Left hindlimb (tissue), 1 donor: ENCODE data around the gene SFMBT1.
A peak's percentile ranks its signal among the peaks of the same experiment; 100 is the strongest.
"Not testable (repeated sequence)": the region's sequence is repeated elsewhere in the genome, so short reads cannot be mapped to it uniquely, and the experiment has no call there.

Experiments used
- DNase-seq: peaks from one replicate; pipeline ENCODE4 v3.0.0-alpha.2; 2018

Gene SFMBT1

DNA sequence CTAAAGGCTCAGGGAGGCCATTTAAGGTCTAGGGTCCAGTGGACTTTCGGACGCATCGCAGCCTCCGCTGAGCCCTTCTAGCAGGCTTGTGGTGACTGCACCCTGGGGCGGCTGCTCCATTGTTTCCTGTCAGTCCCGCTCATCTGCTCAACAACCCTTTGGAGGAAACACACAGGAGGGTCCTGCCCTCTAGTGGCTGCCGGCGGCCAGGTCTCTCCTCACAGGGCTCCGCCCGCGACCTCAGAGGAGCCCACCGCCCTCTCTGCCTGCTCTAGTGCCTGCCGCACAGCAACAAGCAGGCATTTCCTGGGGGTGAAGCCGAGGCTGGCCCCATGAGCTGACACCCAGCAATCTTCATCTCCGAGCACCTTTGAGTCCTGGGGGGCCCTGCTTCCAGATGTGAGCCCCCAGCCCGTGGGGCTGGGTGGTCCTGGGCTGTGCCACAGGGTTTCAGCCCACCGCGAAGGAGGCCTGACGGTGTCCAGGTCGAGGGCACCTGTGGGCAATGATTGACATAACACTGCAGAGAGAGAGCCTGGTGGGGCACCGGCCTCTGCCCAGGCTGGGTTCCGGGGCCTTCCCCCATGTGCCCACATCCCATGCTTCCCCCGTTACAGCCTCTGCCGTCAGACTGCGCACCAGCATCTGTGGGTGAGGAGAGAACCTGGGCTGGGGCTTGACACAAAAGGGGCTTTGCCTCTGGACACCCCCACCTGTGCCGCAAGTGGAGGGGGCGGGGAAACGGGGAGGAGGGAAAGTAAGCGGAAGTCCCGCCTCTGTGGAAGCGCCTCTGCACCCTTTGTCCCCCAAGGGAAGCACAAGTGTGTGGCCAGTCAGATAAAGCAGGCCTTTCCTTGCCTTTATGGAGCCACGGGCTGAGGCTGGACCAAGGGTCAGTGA lies 27.0 kb upstream of the SFMBT1 start:
- DNase-seq: peak; percentile 85

DNA sequence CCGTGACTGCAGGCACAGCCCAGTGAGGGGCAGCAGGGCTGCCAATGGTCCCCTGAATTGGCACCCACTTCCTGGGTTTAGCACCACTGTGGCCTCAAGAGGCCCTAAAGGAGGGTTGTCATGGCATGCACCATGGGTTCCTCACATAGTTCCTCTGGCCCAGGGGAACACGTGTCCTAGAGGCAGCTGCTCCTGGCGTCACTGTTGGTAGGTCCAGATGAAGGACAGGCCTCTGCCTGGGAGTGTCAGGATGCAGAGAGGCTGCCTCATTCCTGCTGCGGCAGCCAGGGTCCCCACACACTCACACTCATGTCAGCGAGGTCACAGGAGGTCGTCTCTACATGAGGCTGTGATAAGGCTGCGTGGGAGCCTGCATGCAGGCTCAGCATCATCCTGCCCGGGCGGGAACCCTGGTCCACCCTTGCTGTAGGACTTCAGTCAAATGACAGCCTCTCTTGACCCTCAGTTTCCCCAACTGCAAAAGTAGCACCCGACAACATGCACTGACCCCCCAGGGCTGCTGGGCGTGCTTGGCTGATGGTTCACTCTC lies 26.1 kb upstream of the SFMBT1 start:
- no peak for DNase-seq

DNA sequence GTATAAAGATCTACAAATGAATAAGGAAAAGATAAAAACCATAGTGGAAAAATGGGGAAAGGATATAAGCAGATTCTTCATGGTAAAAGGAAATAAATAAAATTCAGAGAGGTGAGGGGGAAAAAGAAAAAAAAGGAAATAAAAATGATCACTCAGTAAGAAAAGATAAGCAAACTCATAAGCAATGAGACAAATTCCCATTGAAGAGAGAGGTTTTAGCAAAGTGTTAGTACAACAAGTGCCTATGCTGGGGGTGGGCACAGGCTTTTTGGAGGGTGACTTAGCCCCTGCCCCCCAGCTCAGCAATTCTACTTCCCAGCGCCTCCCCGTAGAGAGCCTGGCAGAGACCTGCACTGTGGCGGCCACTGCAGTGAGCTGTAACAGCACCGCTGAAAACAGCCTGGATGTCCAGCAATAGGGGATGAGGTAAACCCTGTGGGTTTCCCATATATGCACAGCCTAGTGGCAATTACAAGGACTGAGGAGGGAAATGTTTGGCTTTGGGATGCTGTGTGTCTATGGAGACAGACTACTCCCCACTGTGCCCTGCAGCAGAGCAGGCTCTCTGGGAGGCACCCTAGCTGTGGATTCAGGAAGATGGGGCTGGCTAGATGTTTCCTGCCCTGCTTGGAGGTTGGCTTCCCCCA lies 23.7 kb upstream of the SFMBT1 start:
- no peak for DNase-seq

DNA sequence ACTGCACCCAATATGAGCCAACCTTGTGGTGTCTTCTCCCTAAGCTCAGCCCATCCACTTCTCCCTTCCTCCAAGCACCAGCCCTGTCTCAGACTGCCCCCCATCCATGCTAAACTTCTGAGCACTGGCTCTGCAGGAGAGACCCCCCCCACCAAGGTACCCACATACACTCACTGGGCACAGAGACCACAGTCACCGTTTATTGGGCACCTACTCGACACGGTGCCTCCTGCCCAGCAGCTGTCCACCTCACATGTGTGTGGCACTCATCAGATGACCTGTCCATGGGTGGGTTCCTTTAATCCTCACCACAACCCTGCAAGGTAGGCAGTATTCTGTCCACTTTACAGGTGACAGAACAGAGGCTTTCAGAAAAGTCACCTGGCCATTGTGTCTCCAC lies 22.3 kb upstream of the SFMBT1 start:
- DNase-seq: no peak

DNA sequence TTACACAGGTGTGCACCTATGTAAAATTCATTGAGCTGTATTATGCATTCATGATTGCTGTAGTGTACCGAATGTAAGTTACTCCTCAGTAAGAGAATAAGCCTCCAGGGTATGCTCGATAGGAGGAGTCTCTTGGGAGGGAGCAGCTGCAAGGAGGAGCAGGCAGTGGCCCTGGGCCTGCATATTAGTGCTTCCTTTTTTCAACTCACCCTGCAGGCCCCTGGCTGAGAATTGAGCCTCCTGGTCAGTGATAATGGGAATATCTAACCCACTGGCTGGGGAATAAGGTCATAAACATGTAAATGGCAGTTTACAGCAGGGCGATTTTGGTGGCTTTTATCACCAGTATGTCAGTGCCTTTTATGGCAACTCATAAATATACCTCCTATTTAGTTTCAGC lies 21.7 kb upstream of the SFMBT1 start:
- no peak for DNase-seq

DNA sequence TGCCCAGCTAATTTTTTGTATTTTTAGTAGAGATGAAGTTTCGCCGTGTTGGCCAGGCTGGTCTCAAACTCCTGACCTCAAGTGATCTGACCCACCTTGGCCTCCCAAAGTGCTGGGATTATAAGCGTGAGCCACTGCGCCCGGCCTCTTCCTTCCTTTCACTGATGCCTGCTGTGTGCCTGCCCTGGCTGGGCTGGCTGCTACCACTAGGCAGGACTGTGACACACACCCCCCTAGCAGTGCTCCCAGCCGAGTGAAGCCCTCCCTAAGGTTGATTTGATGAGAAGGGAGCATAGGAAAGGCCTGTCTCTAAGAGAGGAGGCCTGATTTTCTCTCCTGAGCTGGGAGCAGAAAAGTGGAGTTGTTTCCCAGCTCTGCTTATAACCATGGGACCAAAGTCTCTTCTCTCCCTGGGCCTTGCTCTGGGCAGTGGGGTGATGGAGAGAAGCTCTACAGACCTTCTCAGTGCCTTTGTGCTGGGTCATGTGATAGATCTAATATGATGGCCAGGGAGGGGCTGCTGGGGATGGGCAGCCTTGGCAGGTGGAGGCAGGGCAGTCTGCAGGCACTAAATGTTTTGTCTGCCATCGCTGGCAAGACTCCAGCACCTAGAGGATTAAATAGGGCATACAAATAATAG lies 20.1 kb upstream of the SFMBT1 start:
- no peak for DNase-seq

DNA sequence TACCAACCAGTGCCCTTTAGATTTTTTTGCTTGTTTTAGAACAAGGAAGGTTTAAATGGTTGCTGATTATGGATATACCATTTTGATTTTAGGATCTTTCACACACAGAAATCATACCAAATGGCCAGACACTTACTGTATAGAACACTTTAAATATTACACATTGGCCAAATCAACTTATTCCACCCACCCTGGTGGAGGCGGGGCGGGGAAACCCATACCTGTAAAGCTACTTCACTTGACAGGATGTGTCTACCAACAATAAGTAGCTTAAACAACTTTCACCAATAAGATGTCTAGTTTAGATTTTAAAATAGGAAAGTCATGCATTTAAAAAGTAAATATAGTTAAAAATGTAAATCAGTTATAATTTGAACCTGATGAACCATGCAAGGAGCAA lies 17.0 kb upstream of the SFMBT1 start:
- DNase-seq: no peak

DNA sequence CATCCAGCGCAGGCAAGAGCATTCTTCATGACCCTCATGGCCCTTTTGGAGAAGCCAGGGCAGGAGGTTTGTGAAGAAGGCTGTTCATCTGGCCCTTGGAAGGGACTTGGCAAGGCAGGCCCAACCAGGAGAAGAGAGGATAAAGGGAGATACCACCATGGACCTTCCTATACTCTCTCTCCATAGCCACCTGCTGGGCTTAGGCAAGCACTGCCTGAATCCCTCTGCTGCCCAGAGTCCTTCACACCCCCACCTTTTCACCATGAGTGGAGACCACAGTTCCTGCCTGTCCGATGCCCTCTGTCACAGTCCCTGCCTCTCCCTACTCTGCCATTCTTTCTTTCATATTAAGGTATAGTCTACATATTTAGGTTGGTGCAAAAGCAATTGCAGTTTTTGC lies 10.6 kb upstream of the SFMBT1 start:
- DNase-seq: no peak

DNA sequence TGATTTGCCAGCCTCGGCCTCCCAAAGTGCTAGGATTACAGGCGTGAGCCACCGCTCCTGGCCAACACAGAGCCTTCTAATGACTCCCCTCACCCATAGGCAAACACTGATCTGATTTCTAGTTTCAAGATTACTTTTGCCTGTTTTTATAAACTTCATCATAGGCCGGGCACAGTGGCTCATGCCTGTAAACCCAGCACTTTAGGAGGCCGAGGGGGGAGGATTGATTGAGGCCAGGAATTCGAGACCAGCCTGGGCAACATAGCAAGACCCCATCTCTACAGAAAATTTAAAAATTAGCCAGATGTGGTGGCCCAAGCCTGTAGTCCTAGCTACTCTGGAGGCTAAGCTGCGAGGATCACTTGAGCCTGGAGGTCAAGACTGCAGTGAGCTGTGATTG lies 8.4 kb upstream of the SFMBT1 start:
- not testable (repeated sequence) for DNase-seq

DNA sequence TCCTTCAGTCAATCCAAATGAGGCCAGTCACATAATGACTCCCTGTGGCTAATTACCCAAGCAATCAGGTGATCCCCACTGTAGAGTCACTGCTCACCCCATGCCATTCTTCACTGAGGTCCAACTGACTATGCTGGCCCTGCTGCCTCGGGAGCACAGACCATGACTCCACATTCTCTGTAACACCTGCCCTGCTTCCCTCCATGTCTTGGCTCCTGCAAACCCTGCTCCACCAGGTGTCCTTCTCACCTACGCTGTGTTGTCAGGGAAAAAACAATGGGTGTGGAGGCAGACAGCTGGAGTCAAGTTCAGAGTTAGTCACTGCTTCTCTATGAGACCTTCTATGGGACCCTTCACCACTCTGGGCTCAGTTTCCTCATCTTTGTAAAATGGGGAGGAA lies 6.1 kb upstream of the SFMBT1 start:
- DNase-seq: no peak

DNA sequence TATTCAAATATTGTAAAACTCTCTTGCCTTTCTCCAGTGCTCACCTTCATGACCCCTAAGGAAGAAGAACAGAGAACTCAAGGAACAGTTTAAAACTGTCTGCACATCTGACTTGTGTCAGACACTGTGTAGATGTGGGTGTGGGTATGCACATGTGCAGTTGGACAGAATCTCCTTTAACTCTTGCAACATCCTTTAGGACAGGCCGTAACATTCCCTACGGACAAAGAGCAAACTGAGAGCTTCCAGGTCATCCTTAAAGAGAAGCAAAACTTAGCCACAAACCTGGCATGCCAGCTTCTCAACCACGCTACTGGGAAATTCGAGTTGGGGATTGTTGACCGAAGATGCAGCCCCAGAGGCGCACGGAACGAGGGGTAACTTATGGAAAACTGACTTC lies 4.1 kb upstream of the SFMBT1 start:
- DNase-seq: no peak

DNA sequence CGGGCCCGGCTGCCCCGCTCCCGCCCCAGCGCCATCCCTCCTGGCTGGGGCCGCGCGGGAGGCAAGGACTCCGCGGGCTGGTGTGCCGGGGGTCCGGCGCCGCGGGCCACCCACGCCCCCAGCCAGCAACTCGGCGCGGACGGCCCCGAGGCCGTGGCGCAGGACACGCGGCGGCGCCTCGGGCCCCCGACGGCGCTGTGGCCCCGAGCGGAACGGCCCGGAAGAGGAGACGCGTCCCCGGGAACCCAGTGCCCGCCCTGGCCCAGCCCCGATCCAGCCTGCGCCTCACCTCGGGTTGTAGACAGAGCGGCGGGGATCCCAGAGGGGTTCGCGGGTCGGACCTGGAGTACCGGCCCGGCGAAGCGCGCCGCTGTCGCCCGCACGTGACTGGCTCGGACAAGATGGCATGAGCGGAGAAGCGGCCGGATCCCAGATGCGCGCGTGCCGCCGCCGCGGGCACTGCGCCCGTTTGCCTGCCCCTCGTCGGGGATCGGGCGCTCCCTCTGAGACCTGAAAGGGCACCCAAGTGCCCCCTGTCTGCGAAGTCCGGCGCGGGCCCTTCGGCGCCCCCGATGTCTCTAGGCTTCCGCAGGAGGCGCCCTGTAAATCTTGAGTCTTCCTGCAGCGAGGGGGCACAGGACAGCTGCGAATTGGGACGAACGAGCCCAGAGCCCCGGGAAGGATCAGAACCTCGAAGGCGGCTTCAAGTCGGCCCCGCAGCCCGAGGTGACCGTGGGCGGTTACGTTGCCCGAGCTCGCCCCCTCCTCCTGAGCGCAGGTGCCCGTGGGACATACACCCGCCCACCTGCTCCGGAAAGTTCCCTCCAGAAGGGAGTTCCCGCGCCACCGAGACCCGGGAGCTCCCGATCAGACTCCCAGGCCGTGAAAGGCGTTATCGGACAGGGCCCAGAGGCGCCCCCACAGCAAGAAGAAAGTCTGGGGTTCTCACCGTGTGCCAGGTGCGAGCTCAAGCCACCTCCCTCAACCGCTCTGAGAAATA lies 598 bp upstream of the SFMBT1 start:
- peak; percentile 54 for DNase-seq

DNA sequence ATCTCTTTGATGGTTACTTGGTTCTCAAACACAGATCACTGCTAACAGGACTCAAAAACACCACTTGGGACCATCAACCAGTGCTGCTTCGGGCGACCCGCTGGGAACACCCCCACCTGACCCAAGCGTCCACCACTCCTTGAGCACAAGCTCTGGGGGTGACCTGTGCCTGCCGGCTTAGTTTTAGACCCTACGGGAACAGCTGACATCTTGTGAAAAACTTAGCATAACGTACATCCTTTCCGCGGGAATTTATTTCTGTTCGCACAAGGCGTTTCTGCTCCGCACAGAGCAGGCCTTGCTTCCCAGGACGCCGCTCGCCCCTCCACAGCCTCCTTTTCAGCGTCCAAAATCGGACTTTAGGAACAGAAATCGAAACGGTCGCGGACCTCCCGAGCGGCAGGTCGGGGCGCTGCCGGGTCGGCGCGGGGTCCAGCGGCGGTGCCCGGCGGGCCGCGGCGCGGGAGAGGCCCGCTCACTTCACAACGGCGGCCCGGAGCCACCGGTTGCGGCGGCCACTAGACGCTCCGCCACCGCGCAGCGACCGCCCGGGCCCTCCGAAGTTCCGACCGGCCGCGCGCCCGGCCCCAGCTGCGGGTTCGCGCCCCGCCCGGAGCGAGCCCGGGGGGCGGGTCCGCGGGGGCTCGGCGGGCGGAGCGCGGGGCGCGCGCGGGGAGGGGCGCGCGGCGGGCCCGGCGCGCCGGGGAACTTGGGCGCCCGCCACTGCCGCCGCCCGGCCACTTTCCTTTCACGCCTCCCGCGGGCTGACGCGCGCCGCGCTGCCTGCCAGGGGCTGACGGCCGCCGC lies 959 bp downstream of the SFMBT1 start:
- peak; percentile 62 for DNase-seq

DNA sequence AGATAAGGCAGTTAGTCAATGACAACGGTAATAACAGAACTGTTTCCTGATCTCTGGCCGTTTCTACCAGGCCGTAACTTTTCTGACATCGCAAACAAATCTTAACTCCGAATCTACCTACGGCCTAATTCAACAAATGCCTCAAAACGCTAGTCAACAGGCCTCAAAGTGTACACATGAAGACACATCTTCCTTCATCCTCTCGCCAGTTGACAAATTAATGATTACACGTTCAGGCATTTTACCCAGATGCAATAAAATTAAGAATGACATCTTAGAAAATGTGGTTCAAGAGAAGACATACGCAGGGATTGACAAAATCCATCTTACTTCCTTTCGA lies 1.5 kb downstream of the SFMBT1 start:
- no peak for DNase-seq

DNA sequence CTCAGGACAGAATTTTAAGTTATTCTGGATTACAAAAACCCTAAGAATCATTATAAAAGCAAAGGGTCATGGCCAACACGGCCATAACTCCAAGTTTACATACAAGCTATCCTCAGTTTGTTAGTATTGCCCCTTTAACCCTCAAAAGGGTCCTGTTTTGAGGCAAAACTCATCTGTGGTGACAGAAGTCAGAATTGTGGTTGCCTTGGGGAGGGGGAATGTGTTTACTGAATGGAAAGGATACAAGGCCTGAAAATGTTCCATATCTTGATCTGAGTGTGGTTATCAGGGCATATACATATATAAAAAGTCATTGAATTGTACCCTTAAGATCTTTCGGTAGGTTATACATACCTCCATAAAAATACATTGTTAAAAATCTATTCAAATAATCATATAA lies 2.1 kb downstream of the SFMBT1 start:
- no peak for DNase-seq

DNA sequence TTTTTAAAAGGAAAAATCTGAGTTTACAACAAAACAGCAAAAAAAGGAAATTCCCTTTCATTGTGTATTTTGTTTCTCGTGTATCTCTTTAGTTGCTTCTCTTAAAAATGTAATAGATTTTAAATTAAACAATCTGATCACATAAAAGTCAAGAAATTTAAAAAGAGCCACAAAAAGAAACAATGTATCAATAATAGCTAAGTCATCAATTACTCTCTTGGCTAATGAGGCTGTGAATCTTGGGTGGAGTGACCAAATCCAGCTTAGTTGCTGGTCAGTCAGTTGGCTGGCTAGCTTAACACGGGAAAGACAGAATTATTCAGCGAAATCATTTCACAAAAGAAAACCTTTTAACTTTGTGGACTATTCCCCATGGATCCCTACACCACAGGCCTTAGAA lies 3.2 kb downstream of the SFMBT1 start:
- no peak for DNase-seq

DNA sequence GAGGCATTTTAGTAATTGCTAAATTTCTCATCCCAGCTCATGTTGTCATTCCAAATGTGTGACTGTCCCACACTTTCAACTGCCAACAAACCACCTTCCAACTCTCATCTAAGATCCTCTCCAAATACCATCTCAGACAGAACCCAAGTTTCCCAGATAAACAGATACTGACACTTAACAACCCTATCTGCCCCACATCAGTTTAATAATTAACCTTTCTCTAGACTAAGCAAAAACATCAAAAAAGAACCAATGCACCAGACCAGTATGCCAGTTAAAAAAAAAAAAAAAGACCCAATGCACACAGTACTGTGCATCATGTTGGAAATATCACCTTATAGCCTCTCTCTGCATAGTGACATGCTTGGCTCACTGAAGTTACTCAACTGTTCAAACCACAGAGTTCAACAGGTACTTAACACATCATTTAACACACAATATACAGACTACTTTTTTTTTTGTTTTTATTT lies 5.5 kb downstream of the SFMBT1 start:
- no peak for DNase-seq

DNA sequence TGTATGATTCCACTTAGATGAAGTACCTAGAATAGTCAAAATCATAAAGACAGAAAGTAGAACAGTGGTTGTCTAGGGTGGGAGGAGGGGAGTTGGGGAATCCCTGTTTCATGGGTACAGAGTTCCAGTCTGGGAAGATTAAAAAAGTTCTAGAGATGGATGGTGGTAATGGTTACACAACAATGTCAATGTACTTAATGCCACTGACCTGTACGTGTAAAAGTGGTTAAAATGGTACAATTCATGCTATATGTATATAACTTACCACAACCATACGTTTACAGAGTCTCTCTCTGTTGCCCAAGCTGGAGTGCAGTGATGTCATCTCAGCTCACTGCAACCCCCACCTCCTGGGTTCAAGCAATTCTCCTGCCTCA lies 6.5 kb downstream of the SFMBT1 start:
- no peak for DNase-seq

DNA sequence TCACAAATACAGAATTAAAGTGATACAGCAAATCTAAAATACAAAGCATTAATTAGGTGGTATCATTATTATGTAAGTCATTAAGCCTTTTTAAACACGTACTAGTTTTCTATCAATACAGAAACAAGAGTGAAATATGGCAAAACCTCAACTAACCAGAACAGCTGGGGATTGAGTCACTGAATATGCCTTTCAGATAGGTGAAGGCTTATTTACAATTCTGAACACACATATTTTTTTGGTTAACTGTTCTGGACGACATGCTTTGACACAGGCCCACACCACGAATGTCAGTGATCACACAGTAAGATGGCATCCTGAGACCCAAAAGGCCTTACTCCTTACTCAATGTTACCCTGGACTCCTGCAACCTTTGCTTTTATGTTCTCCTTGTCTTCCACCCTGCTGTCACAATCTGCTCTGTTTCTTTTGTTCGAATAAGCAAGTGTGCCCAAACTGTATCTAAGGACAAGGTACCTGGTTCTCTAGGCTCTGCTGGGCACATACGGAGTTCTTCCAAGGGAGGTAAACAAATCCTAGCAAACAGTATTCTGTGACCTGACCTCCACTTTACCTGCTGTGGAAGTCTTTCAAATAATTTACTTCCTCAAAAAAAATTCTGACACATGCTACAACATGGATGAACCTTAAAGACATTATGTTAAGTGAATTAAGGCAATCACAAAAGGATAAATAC lies 7.0 kb downstream of the SFMBT1 start:
- no peak for DNase-seq

DNA sequence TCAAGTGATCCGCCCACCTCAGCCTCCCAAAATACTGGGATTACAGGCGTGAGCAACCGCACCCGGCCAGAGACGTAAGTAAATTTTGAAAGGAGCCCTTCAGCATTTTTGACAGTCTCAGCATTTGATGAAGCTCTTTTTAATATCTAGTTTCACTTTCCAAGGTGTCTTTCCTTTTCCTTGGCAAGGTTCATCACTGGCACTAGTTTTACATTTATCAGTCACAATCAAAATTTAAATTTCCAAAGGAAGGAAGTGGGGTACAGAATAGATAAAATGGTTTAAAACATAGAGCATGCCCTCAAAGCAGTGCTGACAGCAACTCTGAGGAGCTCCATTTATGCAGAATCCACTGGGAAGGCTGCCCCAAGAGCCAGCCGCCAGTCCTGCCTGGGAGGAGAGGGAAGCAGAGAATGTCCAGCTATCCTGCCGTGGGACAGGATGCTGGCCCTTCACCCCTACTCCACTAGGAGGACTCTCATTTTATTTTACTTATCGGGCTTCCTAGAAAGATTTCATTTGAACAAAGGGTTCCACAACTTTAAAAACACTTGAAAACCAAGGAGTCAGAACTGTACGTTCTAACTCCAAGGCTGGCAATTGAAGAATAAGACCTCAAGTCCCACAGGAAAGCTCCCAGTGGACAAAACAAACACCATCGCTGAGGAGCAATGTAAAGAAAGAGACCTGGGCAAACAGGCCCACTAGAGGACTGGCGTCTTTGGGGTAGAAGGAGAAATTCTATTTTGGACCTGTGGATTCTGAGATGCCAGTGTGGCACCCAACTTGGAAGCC lies 9.9 kb downstream of the SFMBT1 start:
- DNase-seq: no peak
